GM23338 (cell line): Measurements from ENCODE around the gene LUZP2. TPM values are rescaled to one million over a fixed set of nuclear protein-coding genes. Genes with fewer than 3 reads are reported as not detected.
A peak's percentile ranks its signal among the peaks of the same experiment; 100 is the strongest.

ENCODE experiments used
- ATAC-seq: fragments of 200-7000 bp; cut with Tn5 transposase; 3 replicates; pipeline ENCODE4 v1.9.1; 2020
- DNase-seq: peaks from one replicate; pipeline ENCODE4 v3.0.0-alpha.2; 2015; ENCODE audit warnings: low spot score
- H2AFZ ChIP-seq: fragments of 200-600 bp; sonication (generic); 2 replicates; pipeline ENCODE4 v1.8.0; 2016; ENCODE audit warnings: antibody characterized with exemption, mild to moderate bottlenecking, moderate library complexity
- H3F3A ChIP-seq: fragments of 200-600 bp; sonication (generic); replicated peaks from 2 replicates; pipeline ENCODE4 v1.8.0; 2017; ENCODE audit warnings: antibody characterized with exemption, mixed run types, low read depth
- H3K27ac ChIP-seq: fragments of 200-600 bp; sonication (generic); 2 replicates; pipeline ENCODE4 v1.6.1; 2016; ENCODE audit warnings: low read depth
- H3K27me3 ChIP-seq: fragments of 200-600 bp; sonication (generic); 2 replicates; pipeline ENCODE4 v1.8.0; 2016; ENCODE audit warnings: mild to moderate bottlenecking, mixed run types, moderate library complexity; ENCODE audit not compliant: insufficient read depth
- H3K36me3 ChIP-seq: fragments of 200-600 bp; sonication (generic); 2 replicates; pipeline ENCODE4 v1.8.0; 2016; ENCODE audit warnings: mild to moderate bottlenecking; ENCODE audit not compliant: insufficient read depth
- H3K4me1 ChIP-seq: fragments of 200-600 bp; sonication (generic); 2 replicates; pipeline ENCODE4 v1.8.0; 2016; ENCODE audit warnings: mild to moderate bottlenecking, moderate library complexity; ENCODE audit not compliant: insufficient read depth
- H3K4me2 ChIP-seq: fragments of 200-600 bp; sonication (generic); 2 replicates; pipeline ENCODE4 v1.7.1; 2017; ENCODE audit warnings: mixed run types
- H3K4me3 ChIP-seq: fragments of 200-600 bp; sonication (generic); 2 replicates; pipeline ENCODE4 v1.6.1; 2016; ENCODE audit warnings: mixed run types
- H3K79me2 ChIP-seq: fragments of 200-600 bp; sonication (generic); replicated peaks from 2 replicates; pipeline ENCODE4 v1.8.0; 2017; ENCODE audit warnings: mild to moderate bottlenecking; ENCODE audit not compliant: insufficient read depth
- H3K9me2 ChIP-seq: fragments of 200-600 bp; sonication (generic); 2 replicates; pipeline ENCODE4 v1.8.0; 2017; ENCODE audit not compliant: insufficient read depth
- H4K20me1 ChIP-seq: fragments of 200-600 bp; sonication (generic); replicated peaks from 2 replicates; pipeline ENCODE4 v1.8.0; 2017; ENCODE audit warnings: mild to moderate bottlenecking; ENCODE audit not compliant: insufficient read depth
- H3K27ac Mint-ChIP-seq: 2 replicates; pipeline ENCODE4 v1.8.0; 2020; ENCODE audit warnings: inconsistent platforms, mild to moderate bottlenecking, moderate library complexity, mixed read lengths
- H3K27me3 Mint-ChIP-seq: 3 replicates; pipeline ENCODE4 v1.8.0; 2022; ENCODE audit warnings: low read depth, mild to moderate bottlenecking, moderate library complexity, mixed read lengths, inconsistent platforms; ENCODE audit not compliant: insufficient read depth, poor library complexity
- H3K36me3 Mint-ChIP-seq: 3 replicates; pipeline ENCODE4 v1.8.0; 2021; ENCODE audit warnings: low read depth, mild to moderate bottlenecking, inconsistent platforms, moderate library complexity, mixed read lengths
- H3K4me1 Mint-ChIP-seq: 3 replicates; pipeline ENCODE4 v1.8.0; 2020; ENCODE audit warnings: mild to moderate bottlenecking, inconsistent platforms, mixed read lengths
- H3K4me3 Mint-ChIP-seq: 3 replicates; pipeline ENCODE4 v1.8.0; 2021; ENCODE audit warnings: moderate library complexity, mild to moderate bottlenecking, inconsistent platforms, mixed read lengths
- H3K9me3 Mint-ChIP-seq: 3 replicates; pipeline ENCODE4 v1.8.0; 2020; ENCODE audit warnings: moderate library complexity, mild to moderate bottlenecking, inconsistent platforms, mixed read lengths
- CREB1 ChIP-seq: fragments of 250-450 bp; sonication (Bioruptor Pico); IDR thresholded peaks from 2 replicates; pipeline ENCODE4 v1.5.0; 2020; ENCODE audit warnings: low read depth, mild to moderate bottlenecking, moderate library complexity
- ETS1 ChIP-seq: IDR thresholded peaks from 2 replicates; pipeline ENCODE4 v1.6.1; 2016; ENCODE audit warnings: antibody characterized with exemption
- NANOG ChIP-seq: IDR thresholded peaks from 2 replicates; pipeline ENCODE4 v1.6.1; 2016; ENCODE audit warnings: antibody characterized with exemption, borderline replicate concordance
- STAT1 ChIP-seq: IDR thresholded peaks from one replicate; pipeline ENCODE4 v1.6.1; 2016; ENCODE audit warnings: antibody characterized with exemption; ENCODE audit not compliant: unreplicated experiment
- ZNF331 ChIP-seq: fragments of 250-450 bp; sonication (Bioruptor Pico); IDR thresholded peaks from 2 replicates; pipeline ENCODE4 v1.5.0; 2020; ENCODE audit warnings: low read depth, mild to moderate bottlenecking, moderate library complexity
- ZNF462 ChIP-seq: fragments of 250-450 bp; sonication (Bioruptor Pico); IDR thresholded peaks from 2 replicates; pipeline ENCODE4 v1.5.0; 2020; ENCODE audit warnings: mild to moderate bottlenecking, moderate library complexity
- polyA plus RNA-seq: library from polyadenylated mRNA; unstranded; fragments of >200 nt; fragmentation: Nextera tagmentation; extraction: Ambion mirVana; gene quantifications from 2 replicates; pipeline ENCODE4 v1.2.1, GENCODE V29; 2016
- total RNA-seq: library from RNA; depleted of rRNA; stranded (reverse); fragments of >200 nt; shearing (Covaris generic); gene quantifications from 2 replicates; pipeline ENCODE4 v1.2.3, GENCODE V29; 2014
- TF ChIP-seq, protein P1 (sequence below), 2 experiments: fragments of 200-600 bp in 1 of 2; sonication (generic) in 1 of 2; conservative IDR thresholded peaks; 2 replicates each; pipeline versions ENCODE4 v1.5.1 to v1.6.1; 2016 to 2017; ENCODE audit warnings: antibody characterized with exemption in 2 of 2, low read depth in 2 of 2, mild to moderate bottlenecking in 2 of 2, moderate library complexity in 1 of 2

The LUZP2 gene
- total and polyA plus RNA-seq, 2 experiments from 2014 or later = 2.0 to 9.2 TPM

DNA sequence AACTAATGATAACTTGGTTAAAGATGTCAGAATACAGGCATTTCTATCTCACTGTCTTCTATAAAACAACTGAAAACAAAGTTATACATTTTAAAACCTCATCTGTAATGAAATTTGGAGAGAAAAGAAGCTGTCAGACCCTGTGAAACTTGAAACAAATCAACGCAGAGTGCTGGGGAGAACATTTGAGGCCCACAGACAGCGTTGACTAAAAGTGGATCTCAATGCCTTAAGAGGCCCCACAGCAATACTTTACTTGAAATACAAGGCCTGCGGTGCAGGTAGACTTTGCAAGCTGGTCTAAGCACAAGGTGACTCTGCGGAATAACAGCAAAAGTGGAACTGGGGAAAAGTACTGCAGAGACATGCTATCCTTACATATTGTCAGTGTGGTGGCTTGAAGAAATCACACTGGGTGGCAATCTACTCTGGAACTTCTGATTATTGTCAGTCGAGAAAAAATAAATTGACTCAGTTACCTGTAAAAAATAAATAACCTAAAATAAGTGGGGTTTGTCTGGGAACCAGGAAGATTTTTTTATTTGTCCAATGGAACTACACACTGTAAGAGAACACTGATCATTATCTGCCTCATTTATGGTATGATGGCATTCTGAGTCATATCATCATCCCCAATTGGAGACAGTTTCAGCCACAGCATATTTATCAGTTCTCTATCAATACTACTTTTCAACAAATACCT lies 138.9 kb downstream of the LUZP2 start:
- no peak overlapping the region for H3K4me2 ChIP-seq
- peak overlapping the region; percentile 93 for H3K27ac Mint-ChIP-seq
- TF ChIP-seq ZNF331 (CRISPR knock-in tag) (no peak), NANOG (no peak)
- TF ChIP-seq, protein P1, sequence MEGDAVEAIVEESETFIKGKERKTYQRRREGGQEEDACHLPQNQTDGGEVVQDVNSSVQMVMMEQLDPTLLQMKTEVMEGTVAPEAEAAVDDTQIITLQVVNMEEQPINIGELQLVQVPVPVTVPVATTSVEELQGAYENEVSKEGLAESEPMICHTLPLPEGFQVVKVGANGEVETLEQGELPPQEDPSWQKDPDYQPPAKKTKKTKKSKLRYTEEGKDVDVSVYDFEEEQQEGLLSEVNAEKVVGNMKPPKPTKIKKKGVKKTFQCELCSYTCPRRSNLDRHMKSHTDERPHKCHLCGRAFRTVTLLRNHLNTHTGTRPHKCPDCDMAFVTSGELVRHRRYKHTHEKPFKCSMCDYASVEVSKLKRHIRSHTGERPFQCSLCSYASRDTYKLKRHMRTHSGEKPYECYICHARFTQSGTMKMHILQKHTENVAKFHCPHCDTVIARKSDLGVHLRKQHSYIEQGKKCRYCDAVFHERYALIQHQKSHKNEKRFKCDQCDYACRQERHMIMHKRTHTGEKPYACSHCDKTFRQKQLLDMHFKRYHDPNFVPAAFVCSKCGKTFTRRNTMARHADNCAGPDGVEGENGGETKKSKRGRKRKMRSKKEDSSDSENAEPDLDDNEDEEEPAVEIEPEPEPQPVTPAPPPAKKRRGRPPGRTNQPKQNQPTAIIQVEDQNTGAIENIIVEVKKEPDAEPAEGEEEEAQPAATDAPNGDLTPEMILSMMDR (conservative IDR thresholded peaks at IDR 0.05; ENCODE audit: low read depth in 2 of 2) = no peak

GRCh38 chr11:24636291-24636629 lies 139.4 kb downstream of the LUZP2 start:
- H3K27me3 Mint-ChIP-seq = no peaks in the 10 kb centered on the region
- H3K36me3 Mint-ChIP-seq = peaks cover 9% of the 10 kb centered on the region; the same call in 2 of the 3 replicates
- Histone ChIP-seq H3K9me2 (no peaks in the 10 kb centered on the region), H2AFZ (no peak overlapping the region), H3K36me3 (no peaks in the 10 kb centered on the region), H3K79me2 (no peaks in the 10 kb centered on the region), H3K4me3 (no peak overlapping the region), H3K4me2 (no peak overlapping the region), H3K27me3 (no peaks in the 10 kb centered on the region), H4K20me1 (no peaks in the 10 kb centered on the region), H3F3A (no peaks in the 10 kb centered on the region), H3K4me1 (peaks cover 5% of the 10 kb centered on the region; the same call in 1 of the 2 replicates), H3K27ac (no peak overlapping the region)
- peak overlapping the region; percentile 63; the same call in 1 of the 2 replicates for H3K27ac Mint-ChIP-seq
- DNase-seq (no peak), ATAC-seq (no peak)
- H3K4me1 Mint-ChIP-seq = peaks cover 27% of the 10 kb centered on the region; the same call in 2 of the 3 replicates
- H3K4me3 Mint-ChIP-seq = no peak overlapping the region
- H3K9me3 Mint-ChIP-seq = peaks cover 2% of the 10 kb centered on the region; the same call in 2 of the 3 replicates
- no peak for TF ChIP-seq STAT1
- no peak for TF ChIP-seq ETS1
- TF ChIP-seq, protein P1 (conservative IDR thresholded peaks at IDR 0.05; ENCODE audit: low read depth in 2 of 2) = no peak
- no peak for TF ChIP-seq CREB1 (CRISPR knock-in tag)
- no peak for TF ChIP-seq ZNF462 (CRISPR knock-in tag)

More for the DNA sequence above, 138.9 kb downstream of the LUZP2 start:
- H3K27me3 ChIP-seq = no peaks in the 10 kb centered on the region
- ATAC-seq = peak; percentile 36; the same call in 2 of the 3 replicates
- H3K27me3 Mint-ChIP-seq = no peaks in the 10 kb centered on the region
- H4K20me1 ChIP-seq = no peaks in the 10 kb centered on the region
- no peaks in the 10 kb centered on the region for H3K36me3 ChIP-seq
- H3K79me2 ChIP-seq = no peaks in the 10 kb centered on the region
- H3K4me3 Mint-ChIP-seq = no peak overlapping the region
- H3K27ac ChIP-seq = no peak overlapping the region
- 0 out of 2 replicates have a peak overlapping the region, but pooled peaks have one; percentile 65 for H2AFZ ChIP-seq
- peaks cover 5% of the 10 kb centered on the region; the same call in 1 of the 2 replicates for H3K4me1 ChIP-seq
- no peaks in the 10 kb centered on the region for H3K9me2 ChIP-seq
- H3K9me3 Mint-ChIP-seq = peaks cover 2% of the 10 kb centered on the region; the same call in 2 of the 3 replicates
- no peaks in the 10 kb centered on the region for H3F3A ChIP-seq
- peaks cover 9% of the 10 kb centered on the region; the same call in 2 of the 3 replicates for H3K36me3 Mint-ChIP-seq
- H3K4me1 Mint-ChIP-seq = peaks cover 27% of the 10 kb centered on the region; the same call in 2 of the 3 replicates
- DNase-seq = peak; percentile 13
- H3K4me3 ChIP-seq = no peak overlapping the region
